Cardiac septum (tissue), 1 donor: ENCODE results near the gene NRG3. TPM values are rescaled to one million over a fixed set of nuclear protein-coding genes. Genes with fewer than 3 reads are reported as not detected.
"Not testable (repeated sequence)": the region's sequence is repeated elsewhere in the genome, so short reads cannot be mapped to it uniquely, and the experiment has no call there.

Source experiments
- DNase-seq: peaks from one replicate; pipeline ENCODE4 v3.0.0-alpha.2; 2020; ENCODE audit warnings: low spot score
- intact Hi-C: fragments of 100-400 bp; cut with DNase I; formaldehyde crosslinking; loops from one replicate; pipeline ENCODE4 v1.14.0; 2022
- total RNA-seq: library from RNA; stranded (reverse); fragmentation: NEBNext Ultra II Directional; extraction: Animal tissue kit (Norgen Biotek cat#: 25700); gene quantifications from one replicate; pipeline ENCODE4 v1.2.1, GENCODE V29; 2021
- donor health status: DM: no; HTN: no; CAD: no.

NRG3 gene
- total RNA-seq, 1 donor from 2014 or later: 0.57 TPM

DNA sequence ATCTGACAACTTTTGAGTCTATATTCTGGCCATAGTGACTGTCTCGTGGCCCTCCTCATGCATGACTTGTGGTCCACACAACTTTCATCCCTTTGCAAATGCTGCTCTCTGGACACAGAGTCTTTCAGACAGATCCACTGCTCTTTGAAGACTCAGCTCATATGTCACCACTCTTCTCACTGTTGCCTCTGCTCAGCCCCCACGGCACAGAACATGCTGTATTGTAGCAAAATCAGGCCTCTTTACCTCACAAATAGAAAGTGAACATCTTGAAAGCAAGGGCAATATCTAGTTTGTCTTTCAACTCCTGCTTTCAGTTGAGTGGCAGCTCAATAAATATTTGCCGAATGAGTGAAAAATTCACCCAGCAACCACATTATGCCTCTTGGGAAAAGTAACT, 443.5 kb downstream of the NRG3 start:
- no peak for DNase-seq
- intact Hi-C loops: no loop called here

DNA sequence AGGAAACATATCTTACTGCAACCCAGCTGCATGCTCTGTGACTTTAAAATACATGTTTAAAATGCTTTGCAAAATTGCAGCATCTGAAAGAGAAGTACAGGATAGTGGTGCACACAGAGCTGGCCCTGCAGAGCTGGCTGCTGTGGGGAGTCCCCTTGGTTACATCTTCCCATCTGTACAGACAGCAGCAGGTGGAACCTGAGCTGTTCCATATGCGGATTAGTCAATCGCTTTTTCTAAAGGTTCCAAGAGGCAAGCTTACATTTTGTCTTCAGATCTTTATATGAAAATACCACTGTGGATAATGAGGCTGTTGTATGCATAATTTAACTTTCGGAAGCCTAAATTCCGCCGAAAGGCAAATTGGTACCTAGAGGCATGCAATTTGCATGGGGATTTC, 444.1 kb downstream of the NRG3 start:
- no peak for DNase-seq
- intact Hi-C loops: no loop called here

GRCh38 chr10:82319562-82319961, 444.6 kb downstream of the NRG3 start:
- intact Hi-C loops: no loop called here
- DNase-seq: no peak

- intact Hi-C loops: no loop called here
- no peak for DNase-seq
Measured at GRCh38 chr10:82321724-82322123, 446.7 kb downstream of the NRG3 start.

DNA sequence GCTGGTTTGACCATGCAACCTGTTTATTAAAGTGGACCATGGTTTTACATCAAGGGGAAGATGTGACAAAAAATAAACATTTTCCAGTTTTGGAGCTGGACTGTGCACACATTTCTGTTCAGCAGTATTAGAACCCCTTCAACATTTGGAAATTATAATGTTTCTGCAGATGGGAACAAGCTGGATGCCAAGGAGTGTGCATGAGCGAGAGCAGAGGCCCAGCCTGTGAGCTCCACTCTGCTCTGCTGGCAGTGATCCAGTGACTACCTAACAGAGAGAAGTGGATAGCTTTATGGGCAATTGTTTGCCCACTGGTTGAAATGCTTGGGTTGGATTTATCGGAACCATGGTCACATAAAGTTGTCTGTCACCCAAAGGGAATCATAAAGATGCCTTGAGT, 456.7 kb downstream of the NRG3 start:
- intact Hi-C loops: no loop called here
- DNase-seq: no peak

GRCh38 chr10:82335831-82336230, 460.8 kb downstream of the NRG3 start:
- DNase-seq: no peak
- intact Hi-C loops: no loop called here

DNA sequence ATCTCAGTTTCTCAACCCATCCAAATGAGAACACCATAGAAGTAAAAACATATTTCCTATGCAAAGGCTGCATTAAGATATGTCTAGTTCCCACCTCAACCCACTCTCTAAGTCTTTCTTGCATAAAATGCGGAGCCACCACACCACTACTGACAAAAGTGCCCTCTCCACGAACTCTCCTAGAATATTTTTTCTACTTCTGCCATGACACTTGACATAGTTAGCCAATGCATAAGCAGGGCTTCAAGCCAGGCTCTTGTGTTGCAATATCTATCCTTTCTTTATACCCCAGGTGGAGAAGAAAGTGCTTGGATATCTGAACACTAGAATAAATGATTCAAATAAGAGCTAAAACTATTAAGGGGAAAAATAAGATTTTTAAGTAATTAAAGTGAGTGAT, 465.2 kb downstream of the NRG3 start:
- intact Hi-C loops: no loop called here
- DNase-seq: no peak

DNA sequence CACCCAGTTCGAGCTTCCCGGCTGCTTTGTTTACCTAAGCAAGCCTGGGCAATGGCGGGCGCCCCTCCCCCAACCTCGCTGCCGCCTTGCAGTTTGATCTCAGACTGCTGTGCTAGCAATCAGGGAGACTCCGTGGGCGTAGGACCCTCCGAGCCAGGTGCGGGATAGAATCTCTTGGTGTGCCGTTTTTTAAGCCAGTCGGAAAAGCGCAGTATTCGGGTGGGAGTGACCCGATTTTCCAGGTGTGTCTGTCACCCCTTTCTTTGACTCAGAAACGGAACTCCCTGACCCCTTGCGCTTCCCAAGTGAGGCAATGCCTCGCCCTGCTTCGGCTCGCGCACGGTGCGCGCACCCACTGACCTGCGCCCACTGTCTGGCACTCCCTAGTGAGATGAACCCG, 474.6 kb downstream of the NRG3 start:
- intact Hi-C loops, DNase-seq: not testable (repeated sequence)

- DNase-seq: no peak
- intact Hi-C loops: no loop called here
Measured at GRCh38 chr10:82353381-82353780, 478.4 kb downstream of the NRG3 start.

DNA sequence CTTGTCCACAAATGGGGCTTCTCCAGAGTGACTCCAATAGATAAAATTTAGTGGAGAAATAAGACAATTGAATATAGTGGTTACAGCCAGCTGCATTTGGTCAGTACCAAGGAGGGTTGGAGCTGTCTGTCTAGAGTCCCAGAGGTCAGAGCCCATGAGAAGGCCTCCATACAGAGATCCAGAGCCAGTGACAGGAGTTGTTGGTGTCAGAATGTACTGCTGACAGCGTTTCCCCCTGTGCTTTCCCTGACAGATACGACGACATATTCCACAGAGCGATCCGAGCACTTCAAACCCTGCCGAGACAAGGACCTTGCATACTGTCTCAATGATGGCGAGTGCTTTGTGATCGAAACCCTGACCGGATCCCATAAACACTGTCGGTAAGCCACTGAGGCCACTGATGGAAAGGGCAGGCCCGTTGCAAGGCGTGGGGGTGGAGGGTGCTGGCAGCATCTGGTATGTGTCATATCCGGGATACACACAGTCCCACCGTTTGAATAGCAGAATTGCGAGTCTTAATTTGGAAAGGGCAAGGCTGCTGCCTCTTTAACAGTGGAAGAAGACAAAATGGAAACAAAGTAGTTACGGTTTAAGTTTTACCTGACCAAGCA, 483.6 kb downstream of the NRG3 start:
- DNase-seq: peak; percentile 80
- intact Hi-C loops: no loop called here

DNA sequence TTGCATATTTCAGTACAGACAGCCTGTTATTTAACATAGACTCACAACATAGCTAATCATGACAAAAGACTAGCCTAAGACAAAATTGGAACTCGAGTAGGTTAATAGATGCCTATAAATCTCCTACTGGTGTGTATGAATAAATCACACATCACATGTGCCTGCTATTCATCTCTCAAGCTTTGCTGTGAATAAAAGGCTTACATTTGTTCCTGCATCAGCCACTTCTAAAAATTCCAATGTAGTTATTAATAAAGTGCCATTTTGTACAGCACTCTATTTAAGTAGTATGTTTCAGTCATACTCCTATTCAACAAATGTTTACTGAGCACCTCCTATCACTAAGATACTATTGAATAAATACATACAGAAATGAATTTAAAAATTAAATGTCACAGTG, 486.3 kb downstream of the NRG3 start:
- intact Hi-C loops: no loop called here
- DNase-seq: no peak

DNA sequence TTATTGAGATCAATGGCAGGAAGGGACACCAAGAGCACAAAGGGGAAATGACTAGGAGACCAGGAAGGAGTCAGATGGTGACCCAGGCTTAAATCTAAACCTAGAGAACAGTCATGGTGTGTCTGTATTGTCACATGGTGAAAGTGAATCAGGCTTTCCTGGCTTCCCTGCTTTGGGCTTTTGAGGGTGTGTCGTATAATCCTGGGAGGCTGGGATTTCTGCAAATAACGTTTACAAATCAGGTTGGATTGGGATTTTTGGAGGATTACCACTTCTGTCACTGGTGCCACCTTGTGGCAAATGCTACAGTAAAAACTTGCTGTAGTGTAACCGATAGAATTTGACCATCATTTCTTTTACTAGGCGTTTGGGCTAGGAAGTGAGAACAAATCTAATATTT, 502.6 kb downstream of the NRG3 start:
- intact Hi-C loops: no loop called here

GRCh38 chr10:82378146-82378545, 503.2 kb downstream of the NRG3 start:
- no peak for DNase-seq
- intact Hi-C loops: no loop called here

More for the DNA sequence above, 502.6 kb downstream of the NRG3 start:
- no peak for DNase-seq

DNA sequence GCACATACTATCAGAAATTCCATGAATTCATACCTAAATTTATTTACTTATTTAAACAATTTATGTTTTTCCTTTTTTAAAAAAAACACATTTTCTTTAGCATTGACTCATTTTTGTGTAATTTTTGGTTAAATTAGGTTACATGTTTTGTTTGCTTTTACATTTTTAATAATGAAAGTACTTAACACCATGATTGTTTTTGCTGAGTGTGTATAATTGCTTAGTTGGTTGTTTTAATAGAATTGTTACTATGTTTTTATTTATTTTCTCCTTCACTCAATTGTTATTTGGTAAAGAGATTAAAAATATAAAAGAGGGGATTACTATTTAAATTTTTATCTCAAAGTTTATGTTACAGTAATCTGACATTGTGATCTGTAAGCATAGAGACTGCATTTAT, 508.4 kb downstream of the NRG3 start:
- DNase-seq: no peak
- intact Hi-C loops: no loop called here

- DNase-seq: no peak
- intact Hi-C loops: no loop called here
Measured at GRCh38 chr10:82390866-82391658, 516.1 kb downstream of the NRG3 start.

GRCh38 chr10:82391971-82392370, 517.0 kb downstream of the NRG3 start:
- intact Hi-C loops: no loop called here

GRCh38 chr10:82392533-82392932, 517.5 kb downstream of the NRG3 start:
- no peak for DNase-seq
- intact Hi-C loops: no loop called here

More at GRCh38 chr10:82391971-82392370, 517.0 kb downstream of the NRG3 start:
- no peak for DNase-seq

GRCh38 chr10:82394122-82394521, 519.1 kb downstream of the NRG3 start:
- intact Hi-C loops: no loop called here
- no peak for DNase-seq

DNA sequence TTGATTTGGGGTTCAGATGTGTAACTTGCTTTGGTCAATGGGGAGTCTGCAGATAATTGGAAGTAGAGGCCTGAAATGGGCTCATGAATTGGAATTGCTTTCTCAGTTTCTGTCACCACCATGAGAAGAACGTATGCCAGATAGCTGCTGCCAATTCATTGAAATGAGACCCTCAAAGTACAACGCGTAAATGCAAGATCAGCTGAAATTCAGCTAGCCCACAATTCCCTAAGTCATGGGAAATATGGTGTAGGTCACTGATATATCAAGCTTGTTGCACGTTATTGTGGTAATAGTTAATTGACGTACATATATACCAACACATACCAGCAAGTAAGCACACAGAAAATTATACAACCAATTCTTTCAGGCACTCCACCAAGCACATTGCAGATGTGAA, 520.0 kb downstream of the NRG3 start:
- no peak for DNase-seq
- intact Hi-C loops: no loop called here

- intact Hi-C loops: no loop called here
- DNase-seq: no peak
Measured at GRCh38 chr10:82396886-82397285, 521.9 kb downstream of the NRG3 start.

GRCh38 chr10:82397854-82398253, 522.9 kb downstream of the NRG3 start:
- intact Hi-C loops: no loop called here

More at GRCh38 chr10:82397854-82398253, 522.9 kb downstream of the NRG3 start:
- no peak for DNase-seq
